SK-N-SH (cell line): ENCODE results near the gene TNFRSF14. TPM values are rescaled to one million over a fixed set of nuclear protein-coding genes. Genes with fewer than 3 reads are reported as not detected.
"Not testable (repeated sequence)": the region's sequence is repeated elsewhere in the genome, so short reads cannot be mapped to it uniquely, and the experiment has no call there.

ENCODE experiments used
- CTCF ChIA-PET: fragments of 300-600, 350-600 bp; formaldehyde crosslinking; extraction: SDS; loops from one replicate; lab custom pipeline; 2021; lab: Yijun Ruan, JAX
- POLR2A ChIA-PET: fragments of 350-600 bp; sonication (Branson Sonifier 250); formaldehyde crosslinking; extraction: SDS; loops from one replicate; lab custom pipeline; 2020; ENCODE audit warnings: antibody characterized with exemption, inconsistent platforms; lab: Yijun Ruan, JAX
- DNase-seq: peaks from one replicate; pipeline ENCODE4 v3.0.0; 2012
- H2AFZ ChIP-seq: fragments of 200-600 bp; sonication (generic); 2 replicates; pipeline ENCODE4 v1.8.1; 2016; ENCODE audit warnings: antibody characterized with exemption, mild to moderate bottlenecking, low read depth
- H3F3A ChIP-seq: fragments of 200-600 bp; sonication (generic); replicated peaks from 2 replicates; pipeline ENCODE3; 2016; ENCODE audit warnings: antibody characterized with exemption, mild to moderate bottlenecking; ENCODE audit not compliant: insufficient read depth
- H3K27ac ChIP-seq, 2 experiments: fragments of 200-500 bp in 1 of 2; fragments of 200-600 bp in 1 of 2; sonication (Bioruptor generic) in 1 of 2; sonication (generic), shearing (Covaris generic) in 1 of 2; 2 replicates each; pipeline versions ENCODE4 v1.5.1 to v1.6.1; 2014 to 2016; ENCODE audit warnings: low read depth in 2 of 2, inconsistent platforms in 1 of 2, low read length in 1 of 2, mild to moderate bottlenecking in 1 of 2, mixed read lengths in 1 of 2
- H3K27me3 ChIP-seq: fragments of 200-600 bp; sonication (generic), shearing (Covaris generic); 2 replicates; pipeline ENCODE4 v1.6.1; 2016; ENCODE audit warnings: mixed run types; ENCODE audit not compliant: insufficient read depth
- H3K36me3 ChIP-seq, 2 experiments: fragments of 200-500 bp in 1 of 2; fragments of 200-600 bp in 1 of 2; sonication (Bioruptor generic) in 1 of 2; sonication (generic) in 1 of 2; replicated peaks in 1 of 2; 2 replicates each; pipeline versions ENCODE3 to v1.5.1; 2014 to 2016; ENCODE audit warnings: low read length in 1 of 2, mild to moderate bottlenecking in 1 of 2; ENCODE audit not compliant: insufficient read depth in 2 of 2, control insufficient read depth in 1 of 2
- H3K4me1 ChIP-seq, 2 experiments: fragments of 200-500 bp in 1 of 2; fragments of 200-600 bp in 1 of 2; sonication (Bioruptor generic) in 1 of 2; sonication (generic), shearing (Covaris generic) in 1 of 2; 2 replicates each; pipeline versions ENCODE4 v1.5.1 to v1.6.1; 2014 to 2016; ENCODE audit warnings: low read depth in 1 of 2, low read length in 1 of 2, mixed run types in 1 of 2; ENCODE audit not compliant: insufficient read depth in 2 of 2, control insufficient read depth in 1 of 2
- H3K4me2 ChIP-seq: fragments of 200-600 bp; sonication (generic), shearing (Covaris generic); 2 replicates; pipeline ENCODE4 v1.6.1; 2017; ENCODE audit warnings: mixed run types
- H3K4me3 ChIP-seq, 2 experiments: fragments of 200-500 bp in 1 of 2; fragments of 200-600 bp in 1 of 2; sonication (Bioruptor generic) in 1 of 2; sonication (generic), shearing (Covaris generic) in 1 of 2; 2 replicates each; pipeline versions ENCODE4 v1.5.1 to v1.8.1; 2014 to 2016; ENCODE audit warnings: low read depth in 2 of 2, inconsistent platforms in 1 of 2, low read length in 1 of 2, mild to moderate bottlenecking in 1 of 2, mixed read lengths in 1 of 2, moderate library complexity in 1 of 2
- H3K79me2 ChIP-seq: fragments of 200-600 bp; sonication (generic); 2 replicates; pipeline ENCODE4 v1.8.1; 2017; ENCODE audit warnings: mild to moderate bottlenecking; ENCODE audit not compliant: insufficient read depth
- H3K9ac ChIP-seq: fragments of 200-600 bp; sonication (generic); 2 replicates; pipeline ENCODE4 v1.6.1; 2017; ENCODE audit warnings: mixed run types
- H3K9me2 ChIP-seq: fragments of 200-600 bp; sonication (generic); 2 replicates; pipeline ENCODE4 v1.6.1; 2017; ENCODE audit warnings: mixed run types
- H3K9me3 ChIP-seq: fragments of 200-600 bp; sonication (generic); 2 replicates; pipeline ENCODE4 v1.6.1; 2017; ENCODE audit warnings: mixed run types, mild to moderate bottlenecking, moderate library complexity
- H4K20me1 ChIP-seq: fragments of 200-600 bp; sonication (generic); 2 replicates; pipeline ENCODE4 v1.6.1; 2017; ENCODE audit warnings: mild to moderate bottlenecking, mixed run types; ENCODE audit not compliant: insufficient read depth
- FOXJ3 ChIP-seq: sonication (generic); formaldehyde crosslinking; IDR thresholded peaks from 2 replicates; pipeline ENCODE4 v1.5.1; 2020; ENCODE audit warnings: mild to moderate bottlenecking, missing genetic modification reagents
- MXI1 ChIP-seq: IDR thresholded peaks from 2 replicates; pipeline ENCODE4 v1.6.1; 2012; ENCODE audit warnings: mild to moderate bottlenecking, low read depth, low read length, improper control_type of control experiment
- POLR2AphosphoS5 ChIP-seq: IDR thresholded peaks from 2 replicates; pipeline ENCODE4 v1.6.1; 2012; ENCODE audit warnings: low read depth, low read length
- SIN3A ChIP-seq: IDR thresholded peaks from 2 replicates; pipeline ENCODE4 v1.6.1; 2012; ENCODE audit warnings: low read depth, mild to moderate bottlenecking, low read length, moderate library complexity, borderline replicate concordance
- SMC3 ChIP-seq: IDR thresholded peaks from 2 replicates; pipeline ENCODE4 v1.6.1; 2012; ENCODE audit warnings: low read depth, low read length, improper control_type of control experiment
- TAF1 ChIP-seq: IDR thresholded peaks from 2 replicates; pipeline ENCODE4 v1.6.1; 2012; ENCODE audit warnings: low read depth, mild to moderate bottlenecking, low read length, moderate library complexity, borderline replicate concordance
- TCF12 ChIP-seq: IDR thresholded peaks from 2 replicates; pipeline ENCODE4 v1.4.0; 2012
- YY1 ChIP-seq: IDR thresholded peaks from 2 replicates; pipeline ENCODE4 v1.4.0; 2012; ENCODE audit warnings: low read depth, mild to moderate bottlenecking
- WGBS: methylation state at CpG from one replicate; pipeline ENCODE4 v1.1.6; 2017; ENCODE audit warnings: low lambda C conversion rate; 5-methylcytosine and 5-hydroxymethylcytosine counted together
- polyA plus RNA-seq, 3 experiments: library from polyadenylated mRNA; depleted of rRNA; stranded (reverse); fragments of >200 nt; gene quantifications; 2 replicates each; pipeline ENCODE4 v1.2.3, GENCODE V29; 2012
- TF ChIP-seq, protein P1 (sequence below): fragments of 200-600 bp; sonication (generic); IDR thresholded peaks from 2 replicates; pipeline ENCODE4 v1.6.1; 2017; ENCODE audit warnings: antibody characterized with exemption, mild to moderate bottlenecking, moderate library complexity
- TF ChIP-seq, protein P2 (sequence below): IDR thresholded peaks from 2 replicates; pipeline ENCODE4 v1.6.1; 2012; ENCODE audit warnings: mild to moderate bottlenecking, low read depth, low read length, moderate library complexity
- TF ChIP-seq, protein P3 (sequence below): fragments of 150-350 bp; IDR thresholded peaks from 2 replicates; pipeline ENCODE4 v1.6.1; 2017; ENCODE audit warnings: antibody characterized with exemption, low read length, low read depth, borderline replicate concordance
- TF ChIP-seq, protein P4 (sequence below): IDR thresholded peaks from 2 replicates; pipeline ENCODE4 v1.4.0; 2012; ENCODE audit warnings: low read depth
- TF ChIP-seq, protein P5 (sequence below): IDR thresholded peaks from 2 replicates; pipeline ENCODE4 v1.4.0; 2012; ENCODE audit warnings: low read depth, borderline replicate concordance
- TF ChIP-seq, protein P6 (sequence below): IDR thresholded peaks from 2 replicates; pipeline ENCODE4 v1.4.0; 2012; ENCODE audit warnings: low read depth, borderline replicate concordance

The TNFRSF14 gene
- polyA plus RNA-seq, 1 of the 3 experiments (the other 2 are of a cell fraction): 0.28 TPM

DNA sequence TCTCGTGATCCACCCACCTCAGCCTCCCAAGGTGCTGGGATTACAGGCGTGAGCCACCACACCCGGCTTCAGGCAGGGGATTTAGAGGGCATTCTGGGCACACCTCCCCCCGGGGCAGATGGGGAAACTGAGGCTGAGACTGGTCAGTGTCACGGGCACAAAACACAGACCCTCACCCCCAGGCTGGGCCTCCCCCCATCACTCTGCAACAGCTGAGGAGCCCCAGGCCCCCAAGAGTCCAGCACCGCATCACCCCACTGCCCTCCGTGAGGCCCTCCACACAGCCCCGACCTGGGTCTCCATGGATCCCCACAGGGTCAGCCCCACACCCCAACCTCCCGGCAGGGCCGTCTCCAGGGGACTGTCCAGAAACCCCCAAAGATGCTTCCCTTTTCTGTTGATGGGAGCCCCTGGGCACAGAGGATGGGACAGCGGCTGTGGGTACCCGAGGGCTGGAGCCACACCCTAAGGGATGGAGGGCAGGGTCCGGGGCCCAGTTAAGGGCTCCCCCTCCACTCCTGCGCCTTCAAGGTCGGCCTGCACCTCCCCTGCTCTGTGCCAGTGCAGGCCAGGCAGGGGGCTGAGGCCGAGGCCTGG lies 11.0 kb downstream of the TNFRSF14 start (continued):
- TF ChIP-seq MXI1 (no peak), SIN3A (no peak), YY1 (no peak), SMC3 (no peak), POLR2AphosphoS5 (no peak)
- TF ChIP-seq, protein P1, sequence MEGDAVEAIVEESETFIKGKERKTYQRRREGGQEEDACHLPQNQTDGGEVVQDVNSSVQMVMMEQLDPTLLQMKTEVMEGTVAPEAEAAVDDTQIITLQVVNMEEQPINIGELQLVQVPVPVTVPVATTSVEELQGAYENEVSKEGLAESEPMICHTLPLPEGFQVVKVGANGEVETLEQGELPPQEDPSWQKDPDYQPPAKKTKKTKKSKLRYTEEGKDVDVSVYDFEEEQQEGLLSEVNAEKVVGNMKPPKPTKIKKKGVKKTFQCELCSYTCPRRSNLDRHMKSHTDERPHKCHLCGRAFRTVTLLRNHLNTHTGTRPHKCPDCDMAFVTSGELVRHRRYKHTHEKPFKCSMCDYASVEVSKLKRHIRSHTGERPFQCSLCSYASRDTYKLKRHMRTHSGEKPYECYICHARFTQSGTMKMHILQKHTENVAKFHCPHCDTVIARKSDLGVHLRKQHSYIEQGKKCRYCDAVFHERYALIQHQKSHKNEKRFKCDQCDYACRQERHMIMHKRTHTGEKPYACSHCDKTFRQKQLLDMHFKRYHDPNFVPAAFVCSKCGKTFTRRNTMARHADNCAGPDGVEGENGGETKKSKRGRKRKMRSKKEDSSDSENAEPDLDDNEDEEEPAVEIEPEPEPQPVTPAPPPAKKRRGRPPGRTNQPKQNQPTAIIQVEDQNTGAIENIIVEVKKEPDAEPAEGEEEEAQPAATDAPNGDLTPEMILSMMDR: no peak
- TF ChIP-seq, protein P2, sequence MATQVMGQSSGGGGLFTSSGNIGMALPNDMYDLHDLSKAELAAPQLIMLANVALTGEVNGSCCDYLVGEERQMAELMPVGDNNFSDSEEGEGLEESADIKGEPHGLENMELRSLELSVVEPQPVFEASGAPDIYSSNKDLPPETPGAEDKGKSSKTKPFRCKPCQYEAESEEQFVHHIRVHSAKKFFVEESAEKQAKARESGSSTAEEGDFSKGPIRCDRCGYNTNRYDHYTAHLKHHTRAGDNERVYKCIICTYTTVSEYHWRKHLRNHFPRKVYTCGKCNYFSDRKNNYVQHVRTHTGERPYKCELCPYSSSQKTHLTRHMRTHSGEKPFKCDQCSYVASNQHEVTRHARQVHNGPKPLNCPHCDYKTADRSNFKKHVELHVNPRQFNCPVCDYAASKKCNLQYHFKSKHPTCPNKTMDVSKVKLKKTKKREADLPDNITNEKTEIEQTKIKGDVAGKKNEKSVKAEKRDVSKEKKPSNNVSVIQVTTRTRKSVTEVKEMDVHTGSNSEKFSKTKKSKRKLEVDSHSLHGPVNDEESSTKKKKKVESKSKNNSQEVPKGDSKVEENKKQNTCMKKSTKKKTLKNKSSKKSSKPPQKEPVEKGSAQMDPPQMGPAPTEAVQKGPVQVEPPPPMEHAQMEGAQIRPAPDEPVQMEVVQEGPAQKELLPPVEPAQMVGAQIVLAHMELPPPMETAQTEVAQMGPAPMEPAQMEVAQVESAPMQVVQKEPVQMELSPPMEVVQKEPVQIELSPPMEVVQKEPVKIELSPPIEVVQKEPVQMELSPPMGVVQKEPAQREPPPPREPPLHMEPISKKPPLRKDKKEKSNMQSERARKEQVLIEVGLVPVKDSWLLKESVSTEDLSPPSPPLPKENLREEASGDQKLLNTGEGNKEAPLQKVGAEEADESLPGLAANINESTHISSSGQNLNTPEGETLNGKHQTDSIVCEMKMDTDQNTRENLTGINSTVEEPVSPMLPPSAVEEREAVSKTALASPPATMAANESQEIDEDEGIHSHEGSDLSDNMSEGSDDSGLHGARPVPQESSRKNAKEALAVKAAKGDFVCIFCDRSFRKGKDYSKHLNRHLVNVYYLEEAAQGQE: no peak

DNA sequence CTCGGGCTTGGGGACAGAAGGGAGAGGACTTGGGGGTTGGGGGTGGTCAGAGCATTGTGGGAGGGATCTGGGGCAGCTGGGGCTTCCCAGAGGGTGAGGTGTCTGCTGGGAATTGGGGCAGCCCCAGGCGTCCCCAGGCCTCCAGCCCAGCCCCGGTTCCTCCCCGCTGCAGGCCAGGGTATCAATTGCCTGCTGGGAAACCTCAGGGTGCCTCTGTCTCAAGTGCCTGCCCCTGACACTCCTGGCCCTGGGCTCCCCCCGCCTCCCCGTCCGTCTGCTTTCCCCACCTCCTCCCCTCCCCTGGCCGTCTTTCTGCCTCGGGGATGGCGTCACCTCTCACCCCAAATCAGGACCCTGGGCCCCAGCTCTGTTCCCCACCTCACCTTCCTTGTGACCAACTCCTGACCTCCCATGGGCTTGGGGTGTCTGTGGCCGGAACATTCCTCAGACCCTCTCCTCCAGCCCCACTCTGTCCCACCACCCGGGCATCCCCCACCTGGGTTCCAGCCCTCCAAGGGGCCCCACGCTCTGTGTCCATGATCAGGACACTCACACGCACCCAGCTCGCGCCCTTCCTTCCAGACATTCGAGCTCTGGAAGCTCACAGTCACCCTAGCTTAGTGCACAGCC lies 12.1 kb downstream of the TNFRSF14 start:
- DNase-seq, H3K4me1 ChIP-seq, H3K4me3 ChIP-seq, H4K20me1 ChIP-seq, H3K9me2 ChIP-seq, H3K27me3 ChIP-seq, H3F3A ChIP-seq, H2AFZ ChIP-seq, H3K79me2 ChIP-seq, POLR2A ChIA-PET, H3K4me2 ChIP-seq, CTCF ChIA-PET, H3K9me3 ChIP-seq, H3K27ac ChIP-seq, H3K36me3 ChIP-seq, H3K9ac ChIP-seq: not testable (repeated sequence)
- WGBS: 54% methylated on average over 9 of the region's 17 CpGs

DNA sequence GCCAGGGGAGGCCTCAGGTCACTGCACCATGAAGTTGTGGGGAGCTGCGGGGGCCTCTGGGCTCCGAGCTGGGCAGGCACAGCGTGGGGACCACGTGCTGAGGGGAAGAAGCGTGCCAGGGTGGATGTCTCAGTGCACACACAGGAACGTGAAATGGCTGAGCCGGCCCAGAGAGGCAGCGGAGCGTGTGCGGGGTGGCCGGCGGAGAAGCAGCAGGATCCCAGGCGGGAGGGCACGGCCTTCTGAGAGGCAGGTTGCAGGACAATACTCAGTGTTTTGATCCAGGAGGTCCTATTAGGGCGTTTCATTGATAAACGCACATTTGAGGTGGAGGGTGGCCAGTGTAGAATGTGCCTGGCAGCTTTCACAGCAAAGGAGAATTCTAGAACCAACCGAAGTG lies 12.9 kb downstream of the TNFRSF14 start:
- 61% methylated on average over 12 of the region's 17 CpGs for WGBS
- H3K9ac ChIP-seq: no peak overlapping the region
- DNase-seq: no peak
- no peaks in the 10 kb centered on the region for H3K27me3 ChIP-seq
- no peak overlapping the region for H3K4me3 ChIP-seq
- H3K4me2 ChIP-seq: no peak overlapping the region
- POLR2A ChIA-PET: no interaction called here
- H3F3A ChIP-seq: no peaks in the 10 kb centered on the region
- no peaks in the 10 kb centered on the region for H4K20me1 ChIP-seq
- H2AFZ ChIP-seq: no peak overlapping the region
- no peaks in the 10 kb centered on the region for H3K4me1 ChIP-seq
- no peaks in the 10 kb centered on the region for H3K9me2 ChIP-seq
- CTCF ChIA-PET: no interaction called here
- H3K9me3 ChIP-seq: no peaks in the 10 kb centered on the region
- no peak overlapping the region for H3K27ac ChIP-seq
- H3K36me3 ChIP-seq: no peaks in the 10 kb centered on the region
- H3K79me2 ChIP-seq: no peaks in the 10 kb centered on the region
- TF ChIP-seq, protein P3, sequence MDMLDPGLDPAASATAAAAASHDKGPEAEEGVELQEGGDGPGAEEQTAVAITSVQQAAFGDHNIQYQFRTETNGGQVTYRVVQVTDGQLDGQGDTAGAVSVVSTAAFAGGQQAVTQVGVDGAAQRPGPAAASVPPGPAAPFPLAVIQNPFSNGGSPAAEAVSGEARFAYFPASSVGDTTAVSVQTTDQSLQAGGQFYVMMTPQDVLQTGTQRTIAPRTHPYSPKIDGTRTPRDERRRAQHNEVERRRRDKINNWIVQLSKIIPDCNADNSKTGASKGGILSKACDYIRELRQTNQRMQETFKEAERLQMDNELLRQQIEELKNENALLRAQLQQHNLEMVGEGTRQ: no peak
- TF ChIP-seq, protein P4, sequence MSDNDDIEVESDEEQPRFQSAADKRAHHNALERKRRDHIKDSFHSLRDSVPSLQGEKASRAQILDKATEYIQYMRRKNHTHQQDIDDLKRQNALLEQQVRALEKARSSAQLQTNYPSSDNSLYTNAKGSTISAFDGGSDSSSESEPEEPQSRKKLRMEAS: no peak
- TF ChIP-seq, protein P5, sequence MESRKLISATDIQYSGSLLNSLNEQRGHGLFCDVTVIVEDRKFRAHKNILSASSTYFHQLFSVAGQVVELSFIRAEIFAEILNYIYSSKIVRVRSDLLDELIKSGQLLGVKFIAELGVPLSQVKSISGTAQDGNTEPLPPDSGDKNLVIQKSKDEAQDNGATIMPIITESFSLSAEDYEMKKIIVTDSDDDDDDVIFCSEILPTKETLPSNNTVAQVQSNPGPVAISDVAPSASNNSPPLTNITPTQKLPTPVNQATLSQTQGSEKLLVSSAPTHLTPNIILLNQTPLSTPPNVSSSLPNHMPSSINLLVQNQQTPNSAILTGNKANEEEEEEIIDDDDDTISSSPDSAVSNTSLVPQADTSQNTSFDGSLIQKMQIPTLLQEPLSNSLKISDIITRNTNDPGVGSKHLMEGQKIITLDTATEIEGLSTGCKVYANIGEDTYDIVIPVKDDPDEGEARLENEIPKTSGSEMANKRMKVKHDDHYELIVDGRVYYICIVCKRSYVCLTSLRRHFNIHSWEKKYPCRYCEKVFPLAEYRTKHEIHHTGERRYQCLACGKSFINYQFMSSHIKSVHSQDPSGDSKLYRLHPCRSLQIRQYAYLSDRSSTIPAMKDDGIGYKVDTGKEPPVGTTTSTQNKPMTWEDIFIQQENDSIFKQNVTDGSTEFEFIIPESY: no peak
- TF ChIP-seq SIN3A: no peak
- TF ChIP-seq, protein P6, sequence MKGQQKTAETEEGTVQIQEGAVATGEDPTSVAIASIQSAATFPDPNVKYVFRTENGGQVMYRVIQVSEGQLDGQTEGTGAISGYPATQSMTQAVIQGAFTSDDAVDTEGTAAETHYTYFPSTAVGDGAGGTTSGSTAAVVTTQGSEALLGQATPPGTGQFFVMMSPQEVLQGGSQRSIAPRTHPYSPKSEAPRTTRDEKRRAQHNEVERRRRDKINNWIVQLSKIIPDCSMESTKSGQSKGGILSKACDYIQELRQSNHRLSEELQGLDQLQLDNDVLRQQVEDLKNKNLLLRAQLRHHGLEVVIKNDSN: no peak
- no peak for TF ChIP-seq TAF1
- no peak for TF ChIP-seq MXI1
- TF ChIP-seq TCF12: no peak
- TF ChIP-seq FOXJ3 (CRISPR knock-in tag): no peak
